Inflammatory macrophage treated with lipopolysaccharide for 1 hour (primary cell): ENCODE measurements around the gene IFNL3.
"Not testable (repeated sequence)": the region's sequence is repeated elsewhere in the genome, so short reads cannot be mapped to it uniquely, and the experiment has no call there.

Experiments used
- DNase-seq, 2 donors: peaks; one replicate each; pipeline ENCODE4 v3.0.0-alpha.2; 2020 to 2022

Gene IFNL3

DNA sequence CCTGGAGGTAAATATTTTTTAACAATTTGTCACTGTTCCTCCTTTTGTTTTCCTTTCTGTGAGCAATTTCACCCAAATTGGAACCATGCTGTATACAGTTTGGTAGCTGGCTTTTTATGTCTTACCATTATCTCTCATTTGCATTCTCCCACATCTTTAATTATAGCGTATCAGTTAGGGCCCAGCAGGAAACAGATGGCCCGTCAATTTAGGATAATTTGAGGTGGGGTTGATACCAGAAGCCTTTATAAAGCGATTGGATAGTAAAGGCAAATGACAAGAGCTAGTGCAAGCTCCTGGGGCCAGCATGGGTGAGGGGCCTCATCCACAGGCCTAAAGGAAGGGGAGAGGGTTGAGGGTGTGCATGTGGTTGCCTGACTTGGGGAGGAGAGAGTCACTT is 7.7 kb upstream of the IFNL3 start:
- no peak for DNase-seq

DNA sequence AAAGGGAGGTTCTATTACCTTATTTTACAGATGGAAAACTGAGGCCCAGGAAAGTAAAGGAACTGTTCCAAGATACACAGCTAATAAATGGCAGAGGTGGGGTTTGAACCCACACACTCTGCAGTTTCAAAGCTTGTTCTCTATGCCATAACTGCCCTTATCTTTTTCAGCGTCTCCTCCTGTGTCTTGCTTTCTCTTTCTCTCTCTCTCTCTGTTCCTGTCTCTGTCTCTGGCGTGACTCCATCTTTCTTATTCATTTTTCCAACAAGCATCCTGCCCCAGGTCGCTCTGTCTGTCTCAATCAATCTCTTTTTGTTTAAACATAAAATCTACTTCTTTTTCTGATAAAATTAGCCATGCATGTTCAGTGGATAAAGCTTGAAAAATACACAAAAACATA is 7.0 kb upstream of the IFNL3 start:
- no peak for DNase-seq

DNA sequence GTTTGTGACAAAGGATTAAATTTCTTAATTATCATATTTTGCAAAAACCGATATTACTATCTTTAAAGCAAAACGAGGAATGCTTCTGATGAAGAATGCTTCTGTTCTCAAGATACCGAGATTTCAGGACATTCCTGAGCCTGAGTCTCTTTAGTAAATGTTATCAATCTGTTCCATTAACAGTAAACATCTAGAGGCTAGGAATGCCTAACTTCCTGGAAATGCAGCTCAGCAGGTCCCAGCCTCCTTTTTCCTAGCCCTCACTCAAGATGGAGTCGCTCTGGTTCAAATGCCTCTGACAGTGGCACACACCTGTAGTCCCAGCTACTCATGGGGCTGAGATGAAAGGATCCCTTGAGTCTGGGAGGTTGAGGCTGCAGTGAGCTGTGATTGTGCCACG is 6.3 kb upstream of the IFNL3 start:
- DNase-seq = no peak

DNA sequence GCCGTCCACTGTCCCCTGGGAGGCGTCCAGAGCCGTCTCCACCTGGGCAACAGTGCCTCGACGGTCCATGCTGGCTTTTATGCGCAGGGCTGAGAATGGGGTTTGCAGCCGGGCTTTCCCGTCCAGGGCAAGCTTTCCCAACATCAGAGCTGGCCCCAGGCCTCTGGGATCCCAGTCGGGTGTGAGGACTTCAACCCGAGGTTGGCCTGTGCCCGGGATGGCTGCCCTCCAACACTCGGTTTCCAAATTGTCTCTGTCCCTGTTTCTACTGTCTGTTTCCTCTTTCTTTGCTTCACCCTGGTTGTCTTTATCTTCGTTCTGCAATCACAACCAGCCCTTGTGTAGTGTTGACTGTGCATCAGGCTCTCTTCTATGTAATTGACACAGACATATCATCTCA is 4.0 kb upstream of the IFNL3 start, which contains the start of gene IFNL4:
Gene IFNL4, minus strand, starts transcription at position 51 of the 400 bp plus-strand sequence.
- no peak for DNase-seq

DNA sequence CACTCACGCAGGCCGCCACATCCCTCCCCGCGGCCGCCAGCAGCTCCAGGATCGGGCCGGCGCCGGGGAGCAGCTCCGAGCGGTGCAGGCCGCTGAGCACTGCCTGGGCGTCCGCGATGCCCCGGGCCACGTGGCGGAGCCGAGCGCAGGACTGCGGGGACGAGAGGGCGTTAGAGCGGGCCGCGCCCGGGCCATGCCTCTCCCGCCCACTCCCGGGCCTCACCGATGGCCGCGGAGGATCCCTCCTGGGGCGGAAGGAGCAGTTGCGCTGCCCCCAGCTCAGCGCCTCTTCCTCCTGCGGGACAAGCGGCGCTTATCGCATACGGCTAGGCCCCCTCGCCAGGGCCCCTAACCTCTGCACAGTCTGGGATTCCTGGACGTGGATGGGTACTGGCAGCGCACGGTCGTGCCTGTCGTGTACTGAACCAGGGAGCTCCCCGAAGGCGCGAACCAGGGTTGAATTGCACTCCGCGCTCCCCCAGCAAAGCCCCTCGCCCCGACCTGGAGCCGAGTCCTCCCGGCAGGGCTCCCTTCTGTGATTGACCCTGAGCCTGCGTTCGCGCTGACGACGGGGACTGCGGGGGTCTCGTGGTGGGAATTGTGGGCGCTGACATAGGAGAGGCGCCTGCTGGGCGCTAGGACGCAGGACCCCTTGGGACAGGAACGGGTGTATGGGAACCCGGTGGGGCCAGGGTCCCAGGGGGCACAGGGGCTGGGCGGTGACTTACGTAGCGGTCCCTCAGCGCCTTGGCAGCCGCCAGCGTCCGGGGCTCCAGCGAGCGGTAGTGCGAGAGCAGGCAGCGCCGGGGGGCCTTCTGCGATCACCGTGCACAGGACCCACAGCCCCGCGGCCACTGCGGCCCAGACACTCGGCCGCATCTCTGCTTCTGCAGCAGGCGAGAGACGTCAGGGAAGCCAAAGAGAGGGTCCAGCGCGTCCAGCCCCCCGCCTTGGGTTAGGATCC is 3.2 kb upstream of the IFNL3 start:
- no peak for DNase-seq

DNA sequence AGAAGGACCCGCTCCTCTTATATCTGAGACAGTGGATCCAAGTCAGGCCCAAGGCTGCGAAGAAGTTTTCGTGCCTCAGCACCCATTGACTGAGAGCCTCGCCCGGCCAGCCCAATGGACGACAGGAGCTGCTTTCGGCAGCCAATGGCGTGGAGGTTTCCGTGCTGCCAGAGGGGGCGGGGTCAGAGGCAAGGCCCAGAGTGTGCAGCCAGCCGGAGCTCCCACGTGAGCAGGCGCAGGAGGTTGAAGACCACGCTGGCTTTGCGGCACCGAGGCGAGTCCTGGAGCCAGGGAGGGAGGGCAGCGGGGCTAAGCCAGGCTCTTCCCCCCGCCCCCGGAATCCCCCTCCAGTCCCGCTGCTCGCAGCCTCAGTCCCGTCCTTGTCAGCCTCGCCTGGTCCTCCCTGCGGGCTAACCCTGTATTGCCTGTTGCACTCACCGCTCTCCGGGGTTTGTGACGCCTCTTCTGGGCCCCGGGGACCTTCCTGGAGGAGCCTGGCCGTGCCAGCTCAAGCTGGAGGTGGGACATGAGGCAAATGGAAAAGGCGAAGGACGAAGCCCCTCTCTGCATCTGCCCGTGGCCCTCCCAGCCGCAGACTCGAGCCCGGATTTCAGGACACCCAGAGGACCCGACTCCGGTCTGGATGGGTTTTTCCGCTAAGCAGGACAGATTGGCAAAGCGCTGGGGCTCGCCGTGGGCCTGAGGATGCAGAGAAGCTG is 2.3 kb upstream of the IFNL3 start:
- DNase-seq = no peak

DNA sequence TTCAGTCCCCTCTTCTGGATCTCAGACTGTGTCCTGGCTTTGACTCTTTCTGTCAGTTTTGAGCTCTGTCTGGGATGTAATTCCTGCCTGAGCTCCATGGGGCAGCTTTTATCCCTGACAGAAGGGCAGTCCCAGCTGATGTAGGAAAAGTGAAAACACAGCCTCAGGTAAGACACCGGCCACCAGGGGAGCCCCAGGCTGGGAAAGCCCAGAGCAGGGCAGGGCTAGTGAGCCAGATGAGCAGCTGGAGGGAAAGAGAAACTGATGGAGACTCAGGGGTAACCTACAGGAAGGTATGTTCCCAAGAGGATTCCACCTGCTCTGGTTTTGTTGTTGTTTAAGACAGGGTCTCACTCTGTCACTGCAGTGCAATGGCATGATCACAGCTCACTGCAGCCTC is 360 bp upstream of the IFNL3 start:
- not testable (repeated sequence) for DNase-seq

DNA sequence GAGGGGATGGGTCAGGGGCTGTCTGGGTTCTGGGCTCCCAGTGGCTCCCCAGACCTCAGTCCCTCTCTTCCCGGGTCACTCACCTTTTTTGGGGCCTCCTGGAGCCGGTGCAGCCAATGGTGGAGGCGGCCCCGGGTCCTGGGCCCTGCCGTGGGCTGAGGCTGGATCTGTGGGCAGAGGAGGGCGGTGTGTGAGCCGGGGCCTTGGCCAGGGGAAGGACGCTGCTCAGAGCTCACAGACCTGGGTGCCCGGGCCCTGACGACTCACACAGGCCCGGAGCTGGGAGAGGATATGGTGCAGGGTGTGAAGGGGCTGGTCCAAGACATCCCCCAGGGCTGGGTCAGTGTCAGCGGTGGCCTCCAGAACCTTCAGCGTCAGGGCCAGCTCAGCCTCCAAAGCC is 1.1 kb downstream of the IFNL3 start:
- DNase-seq = not testable (repeated sequence)

DNA sequence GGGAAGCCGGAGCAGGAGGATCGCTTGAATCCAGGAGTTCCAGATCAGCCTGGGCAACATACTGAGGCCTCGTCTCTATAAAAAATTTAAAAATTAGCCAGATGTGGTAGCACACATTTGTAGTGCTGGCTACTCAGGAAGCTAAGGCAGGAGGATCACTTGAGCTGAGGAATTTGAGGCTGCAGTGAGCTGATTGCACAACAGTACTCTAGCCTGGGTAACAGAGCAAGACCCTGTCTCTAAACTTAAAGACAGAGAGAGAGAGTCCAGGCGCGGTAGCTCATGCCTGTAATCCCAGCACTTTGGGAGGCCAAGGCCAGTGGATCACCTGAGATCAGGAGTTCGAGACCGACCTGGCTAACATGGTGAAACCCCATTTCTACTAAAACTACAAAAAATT is 4.4 kb downstream of the IFNL3 start:
- DNase-seq = no peak

DNA sequence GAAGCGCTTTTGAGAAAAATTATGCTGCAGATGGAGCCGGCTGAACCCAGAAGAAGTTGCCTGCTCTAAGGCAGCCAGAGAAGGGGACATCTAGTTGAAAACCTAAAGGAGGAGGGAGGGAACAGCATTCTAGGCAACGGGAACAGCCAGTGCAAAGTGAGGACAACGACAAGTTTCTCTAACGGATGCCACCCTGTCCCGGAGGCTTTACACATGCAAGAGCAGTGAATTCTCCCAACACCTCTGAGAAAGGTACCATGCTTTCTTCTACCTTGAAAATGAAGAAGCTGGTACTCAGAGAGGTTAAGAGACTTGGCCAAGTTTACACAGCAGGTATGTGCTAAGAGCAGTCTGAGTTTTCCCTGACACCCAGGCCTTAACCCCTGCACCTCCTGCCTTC is 5.9 kb downstream of the IFNL3 start:
- no peak for DNase-seq

DNA sequence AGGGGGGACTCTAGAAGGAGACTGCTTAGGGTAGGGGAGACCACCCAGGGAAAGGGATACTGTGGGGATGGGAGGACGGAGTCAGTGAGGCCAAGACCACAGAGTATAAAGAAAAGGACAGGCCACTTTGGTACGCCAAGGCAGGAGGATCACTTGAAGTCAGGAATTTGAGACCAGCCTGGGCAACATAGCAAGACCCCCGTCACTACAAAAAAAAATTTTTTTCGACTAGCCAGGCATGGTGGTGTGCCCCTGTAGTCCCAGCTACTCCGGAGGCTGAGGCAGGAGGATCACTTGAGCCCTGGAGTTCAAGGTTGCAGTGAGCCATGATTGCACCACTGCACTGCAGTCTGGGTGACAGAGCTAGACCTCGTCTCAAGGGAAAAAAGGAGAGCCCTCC is 6.6 kb downstream of the IFNL3 start:
- DNase-seq = no peak

DNA sequence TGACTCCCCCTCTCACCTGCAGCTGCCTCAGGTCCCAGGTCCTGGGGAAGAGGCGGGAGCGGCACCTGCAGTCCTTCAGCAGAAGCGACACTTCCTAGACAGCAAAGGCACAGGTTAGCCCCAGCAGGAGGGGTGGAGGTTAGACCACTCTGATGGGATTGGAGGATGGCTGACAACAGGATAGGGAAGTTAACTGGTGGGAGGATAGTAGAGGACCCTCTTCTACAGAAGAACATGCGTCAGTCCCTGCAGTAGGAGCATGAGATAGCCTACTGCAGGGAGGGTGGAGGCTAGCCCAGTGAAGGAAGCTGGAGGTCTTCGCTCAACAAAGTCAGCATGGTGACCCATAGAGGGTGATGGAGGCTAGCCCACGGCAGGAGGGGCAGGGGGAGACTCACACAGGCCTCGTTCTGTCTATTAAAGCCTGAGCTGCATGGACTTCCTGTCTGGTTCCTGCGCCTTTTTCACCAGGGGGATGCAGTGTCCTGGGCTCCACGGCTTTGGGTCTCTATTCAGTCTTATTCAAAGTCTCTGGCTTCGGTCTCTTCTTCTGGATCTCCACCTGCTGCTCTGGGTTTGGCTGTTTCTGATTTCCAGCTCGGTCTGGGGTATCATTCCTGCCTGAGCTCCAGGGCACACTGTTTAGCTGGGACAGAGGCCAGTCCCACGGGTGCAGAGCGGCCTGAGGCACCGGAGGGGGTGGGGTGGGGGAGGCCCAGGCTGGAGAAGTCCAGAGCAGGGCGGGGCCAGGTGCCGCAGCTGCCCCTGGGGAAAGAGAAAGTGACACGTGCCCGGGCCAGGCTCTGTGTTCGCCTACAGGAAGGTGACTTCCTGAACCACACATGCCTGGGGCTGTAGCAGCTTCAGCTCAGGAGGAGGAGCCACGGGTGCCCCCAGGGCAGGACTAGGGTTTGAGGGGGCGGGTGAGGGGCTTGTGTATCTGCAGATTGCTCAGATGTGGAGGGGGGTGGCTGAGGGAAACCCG is 7.3 kb downstream of the IFNL3 start:
- no peak for DNase-seq

DNA sequence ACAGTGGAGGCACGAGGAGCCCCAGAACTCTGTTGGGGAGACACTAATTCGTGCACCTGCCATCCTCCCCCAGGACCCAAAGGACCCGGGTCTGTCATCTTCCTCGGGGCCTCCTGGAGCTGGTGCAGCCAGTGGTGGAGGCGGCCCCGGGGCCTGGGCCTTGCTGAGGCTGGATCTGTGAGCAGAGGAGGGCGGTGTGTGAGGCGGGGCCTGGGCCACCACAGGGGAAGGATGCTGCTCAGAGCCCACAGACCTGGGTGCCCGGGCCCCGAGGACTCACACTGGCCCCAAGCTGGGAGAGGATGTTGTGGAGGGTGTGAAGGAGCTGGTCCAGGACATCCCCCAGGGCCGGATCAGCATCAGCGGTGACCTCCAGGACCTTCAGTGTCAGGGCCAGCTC is 8.3 kb downstream of the IFNL3 start:
- no peak for DNase-seq

DNA sequence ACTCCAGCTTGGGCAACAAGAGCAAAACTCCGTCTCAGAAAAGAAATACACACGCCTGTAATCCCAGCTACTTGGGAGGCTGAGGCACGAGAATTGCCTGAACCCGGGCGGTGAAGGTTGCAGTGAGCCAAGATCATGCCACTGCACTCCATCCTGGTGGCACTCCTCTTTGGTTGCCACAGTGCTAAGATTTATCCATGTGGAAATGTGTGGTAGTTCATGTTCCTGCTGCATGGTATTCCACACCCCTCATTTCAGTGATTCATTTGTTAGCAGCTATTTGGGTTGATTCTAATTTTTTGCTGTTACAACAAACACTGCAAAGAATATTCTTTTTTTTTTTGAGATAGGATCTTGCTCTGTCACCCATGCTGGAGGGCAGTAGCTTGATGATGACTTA is 12.1 kb downstream of the IFNL3 start:
- DNase-seq = no peak

DNA sequence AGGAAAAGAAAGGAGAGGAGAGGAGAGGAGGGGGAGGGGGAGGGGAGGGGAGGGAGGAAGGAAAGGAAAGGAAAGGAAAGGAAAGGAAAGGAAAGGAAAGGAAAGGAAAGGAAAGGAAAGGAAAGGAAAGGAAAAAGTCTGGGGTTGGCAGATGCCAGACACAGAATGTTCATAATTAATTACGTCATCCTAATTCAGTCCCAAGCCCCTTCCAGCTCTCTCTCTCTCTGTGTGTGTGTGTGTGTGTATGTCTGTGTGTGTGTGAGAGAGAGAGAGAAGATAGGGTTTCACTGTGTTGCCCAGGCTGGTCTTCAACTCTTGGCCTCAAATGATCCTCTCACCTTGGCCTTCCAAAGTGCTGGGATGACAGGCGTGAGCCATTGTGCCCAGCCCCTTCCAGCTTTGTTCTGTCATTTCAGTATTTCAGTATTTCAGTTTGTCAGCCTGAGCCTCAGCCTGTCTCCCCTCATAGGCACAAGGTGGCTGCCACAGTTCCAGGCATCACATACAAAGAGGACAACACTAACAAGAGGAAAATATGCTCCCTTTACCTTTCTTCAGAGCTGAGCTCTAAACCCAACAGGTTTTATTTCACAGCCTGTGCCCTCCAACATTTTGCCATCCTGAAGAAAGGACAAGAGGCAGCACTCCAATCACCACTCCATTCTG is 14.6 kb downstream of the IFNL3 start:
- DNase-seq = no peak

DNA sequence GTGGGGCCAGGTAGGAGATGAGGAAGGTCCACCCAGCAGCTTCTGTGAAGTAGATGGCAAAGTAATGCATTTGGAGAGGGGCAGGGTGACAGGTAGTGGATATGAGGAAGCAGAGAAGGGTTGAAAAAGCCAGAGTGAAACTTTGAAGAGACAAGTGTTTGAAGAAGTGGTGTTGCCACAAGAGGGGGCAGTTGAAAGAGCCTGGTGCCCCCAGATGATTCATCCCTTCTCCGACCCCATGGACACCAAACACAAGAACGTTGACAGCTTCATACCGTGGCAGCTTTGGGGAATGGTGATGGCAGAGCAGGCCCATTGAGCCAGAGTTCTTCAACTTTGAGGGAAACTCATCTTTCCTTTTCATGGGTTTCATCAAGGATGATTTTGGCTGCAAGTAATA is 19.9 kb downstream of the IFNL3 start:
- no peak for DNase-seq

DNA sequence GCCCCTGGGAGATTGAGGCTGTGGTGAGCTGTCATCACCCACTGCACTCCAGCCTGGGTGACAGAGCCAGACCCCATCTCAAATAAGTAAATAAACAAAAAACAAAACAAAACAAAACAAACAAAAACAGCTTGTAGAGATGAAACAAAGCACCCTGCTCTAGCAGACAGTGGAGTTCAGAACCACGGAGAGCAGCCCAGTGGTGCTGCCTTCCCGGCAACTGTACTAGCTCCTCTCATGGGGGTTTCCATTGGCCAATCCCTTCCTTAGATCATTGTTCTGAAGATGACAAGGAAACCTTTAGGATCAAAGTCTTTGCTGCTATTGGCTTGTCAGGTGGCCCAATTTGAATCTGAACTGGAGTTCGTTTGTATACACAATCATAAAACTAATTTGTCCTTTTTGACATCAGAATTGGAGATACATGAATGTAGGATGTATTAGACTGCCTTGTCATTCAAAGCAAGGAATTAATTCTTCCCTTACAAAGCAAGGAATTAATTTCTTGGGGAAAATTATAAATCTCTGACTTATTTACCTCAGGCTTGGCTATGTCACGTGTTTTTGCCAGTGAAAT is 21.0 kb downstream of the IFNL3 start:
- DNase-seq = peak; percentile 3 to 15

DNA sequence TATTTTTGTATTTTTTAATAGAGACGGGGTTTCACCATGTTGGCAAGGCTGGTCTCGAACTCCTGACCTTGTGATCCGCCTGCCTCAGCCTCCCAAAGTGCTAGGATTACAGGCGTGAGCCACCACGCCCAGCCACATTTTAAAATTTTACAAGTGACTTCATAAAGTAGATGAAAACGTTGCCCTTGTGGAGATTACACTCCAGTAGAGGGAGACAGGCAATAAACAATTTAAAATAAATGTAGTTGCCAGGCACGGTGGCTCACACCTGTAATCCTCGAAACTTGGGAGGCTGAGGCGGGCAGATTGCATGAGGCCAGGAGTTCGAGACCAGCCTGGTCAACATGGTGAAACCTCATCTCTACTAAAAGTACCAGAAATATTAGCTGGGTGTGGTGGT is 25.7 kb downstream of the IFNL3 start:
- DNase-seq = not testable (repeated sequence)

DNA sequence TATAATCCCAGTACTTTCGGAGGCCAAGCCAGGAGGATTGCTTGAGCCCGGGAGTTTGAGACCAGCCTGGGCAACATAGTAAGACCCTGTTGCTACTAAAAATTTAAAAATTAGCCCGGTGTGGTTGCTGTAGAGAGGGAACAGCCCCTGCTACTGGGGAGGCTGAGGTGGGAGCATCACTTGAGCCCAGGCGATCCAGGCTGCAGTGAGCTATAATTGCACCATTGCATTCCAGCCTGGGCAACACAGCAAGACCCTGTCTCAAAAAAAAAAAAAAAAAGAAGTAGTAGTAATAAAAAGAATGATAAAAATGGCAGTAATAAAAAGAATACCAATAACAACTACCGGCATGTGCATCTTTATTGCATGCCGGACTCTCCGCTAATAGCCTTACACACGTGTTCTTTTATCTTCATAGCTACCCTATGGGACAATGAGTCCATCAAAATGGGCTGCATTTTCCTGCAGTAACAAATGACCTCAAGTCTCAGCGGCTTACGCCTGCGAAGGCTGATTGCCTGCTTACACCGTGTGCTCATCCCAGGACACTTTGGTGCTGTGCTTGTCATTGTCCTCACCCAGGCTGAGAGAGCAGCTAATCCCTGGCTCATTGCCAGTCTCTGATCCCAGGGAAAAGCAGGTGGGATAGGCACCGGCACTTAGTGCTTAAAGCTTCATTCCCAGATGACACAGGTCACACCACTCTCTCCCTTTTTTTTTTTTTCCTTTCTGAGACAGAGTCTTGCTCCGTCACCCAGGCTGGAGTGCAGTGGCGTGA is 26.4 kb downstream of the IFNL3 start:
- DNase-seq = no peak

DNA sequence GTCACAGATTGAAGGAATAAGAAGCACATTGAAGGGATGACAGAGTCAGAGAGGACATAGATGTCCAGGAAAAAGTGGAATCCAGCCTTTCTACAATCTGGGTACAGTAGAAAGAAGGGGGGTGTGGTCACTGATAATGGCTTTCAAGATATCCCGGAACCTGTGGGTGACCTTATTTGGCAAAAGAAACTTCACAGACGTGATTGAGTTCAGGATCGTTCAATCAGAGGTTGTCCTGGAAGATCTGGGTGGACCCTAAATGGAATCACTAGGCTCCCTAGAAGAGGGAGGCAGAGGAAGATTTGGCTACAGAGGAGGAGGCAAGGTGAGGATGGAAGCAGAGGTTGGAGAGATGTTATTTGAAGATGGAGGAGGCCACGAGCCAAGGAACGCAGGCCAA is 27.7 kb downstream of the IFNL3 start:
- no peak for DNase-seq

DNA sequence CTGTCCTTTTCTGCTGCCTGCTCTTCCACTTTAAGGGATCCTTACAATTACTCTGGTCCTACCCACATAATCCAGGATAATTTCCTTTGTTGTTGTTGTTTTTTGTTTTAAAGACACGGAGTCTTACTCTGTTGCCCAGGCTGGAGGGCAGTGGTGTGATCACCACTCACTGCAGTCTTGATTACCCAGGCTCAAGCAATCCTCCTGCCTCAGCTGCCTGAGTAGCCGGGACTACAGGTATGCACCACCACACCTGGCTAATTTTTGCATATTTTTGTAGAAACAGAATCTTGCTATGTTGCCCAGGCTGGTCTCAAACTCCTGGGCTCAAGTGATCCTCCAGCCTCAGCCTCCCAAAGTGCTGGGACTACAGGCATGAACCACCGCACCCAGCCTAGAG is 29.5 kb downstream of the IFNL3 start:
- not testable (repeated sequence) for DNase-seq
